ENCODE measurements around the gene RASA2. TPM values are rescaled to one million over a fixed set of nuclear protein-coding genes. Genes with fewer than 3 reads are reported as not detected.

The RASA2 gene
- polyA plus RNA-seq, 1 donor (not counting 4 experiments of a cell fraction or from before 2014, with no cell fraction given), result 10.3 TPM

DNA sequence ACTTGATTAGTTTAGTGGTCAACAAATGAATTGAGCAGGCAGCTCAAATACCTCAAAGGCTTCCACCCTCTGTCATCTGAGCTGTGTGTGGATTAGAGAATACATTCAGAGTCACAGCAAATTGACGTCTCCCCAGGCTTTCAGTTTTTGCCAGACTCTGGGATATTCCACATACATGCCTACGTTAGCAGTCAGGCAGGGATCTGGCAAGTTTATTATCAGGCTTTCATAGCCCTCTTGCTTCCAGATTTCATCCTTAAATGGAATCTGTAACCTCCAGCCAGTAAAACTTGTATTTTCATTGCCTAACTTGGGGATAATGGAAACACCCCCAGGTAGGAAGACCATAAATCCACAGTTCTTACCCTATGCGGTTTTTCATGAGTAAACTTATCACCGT, 115.9 kb downstream of the RASA2 start:
- Histone ChIP-seq H3K79me2 (ENCODE audit: control insufficient read depth, insufficient read depth, low read length) (no peaks in the 10 kb centered on the region), H3K9ac (ENCODE audit: control insufficient read depth, extremely low read depth, insufficient read depth, low read length) (no peak overlapping the region), H4K20me1 (ENCODE audit: control insufficient read depth, extremely low read depth, insufficient read depth, low read length) (no peaks in the 10 kb centered on the region), H3K4me2 (ENCODE audit: control insufficient read depth, extremely low read depth, insufficient read depth, low read depth, low read length) (no peak overlapping the region), H3K4me1 (ENCODE audit: control insufficient read depth, extremely low read depth, insufficient read depth, low read length) (peaks cover 4% of the 10 kb centered on the region), H2AFZ (ENCODE audit: control insufficient read depth, low read length) (no peak overlapping the region), H3K36me3 (ENCODE audit: control insufficient read depth in 2 of 2, extremely low read depth in 1 of 2, insufficient read depth in 2 of 2, low read length in 2 of 2) (peaks cover 0 to 3% of the 10 kb centered on the region in 2 experiments), H3K27ac (ENCODE audit: control insufficient read depth, insufficient read depth, low read length) (no peak overlapping the region), H3K4me3 (ENCODE audit: control insufficient read depth in 2 of 3, extremely low read depth in 1 of 3, insufficient read depth in 2 of 3, low read depth in 1 of 3, low read length in 3 of 3) (no peak overlapping the region), H3K9me1 (ENCODE audit: control insufficient read depth, extremely low read depth, insufficient read depth, low read length) (no peaks in the 10 kb centered on the region), H3K27me3 (ENCODE audit: control insufficient read depth, extremely low read depth, insufficient read depth, low read length) (no peaks in the 10 kb centered on the region), H3K9me3 (ENCODE audit: control insufficient read depth, low read depth, low read length) (no peaks in the 10 kb centered on the region)
- TF ChIP-seq EZH2 (IDR thresholded peaks at IDR 0.05; ENCODE audit: low read length) (no peak), CTCF (optimal IDR thresholded peaks at IDR 0.05 in 1 of 3, IDR thresholded peaks at IDR 0.05 in 1 of 3, conservative IDR thresholded peaks at IDR 0.05 in 1 of 3; ENCODE audit: extremely low read depth in 1 of 3, insufficient read depth in 2 of 3, low read length in 3 of 3) (no peak)
- DNase-seq (ENCODE audit: low read depth, low spot score) (no peak), FAIRE-seq (no peak)
- dilution Hi-C loops (cut with MboI; ENCODE audit: extremely low pct_ligation_motif_present, low sequenced_read_pairs), result no loop called here

DNA sequence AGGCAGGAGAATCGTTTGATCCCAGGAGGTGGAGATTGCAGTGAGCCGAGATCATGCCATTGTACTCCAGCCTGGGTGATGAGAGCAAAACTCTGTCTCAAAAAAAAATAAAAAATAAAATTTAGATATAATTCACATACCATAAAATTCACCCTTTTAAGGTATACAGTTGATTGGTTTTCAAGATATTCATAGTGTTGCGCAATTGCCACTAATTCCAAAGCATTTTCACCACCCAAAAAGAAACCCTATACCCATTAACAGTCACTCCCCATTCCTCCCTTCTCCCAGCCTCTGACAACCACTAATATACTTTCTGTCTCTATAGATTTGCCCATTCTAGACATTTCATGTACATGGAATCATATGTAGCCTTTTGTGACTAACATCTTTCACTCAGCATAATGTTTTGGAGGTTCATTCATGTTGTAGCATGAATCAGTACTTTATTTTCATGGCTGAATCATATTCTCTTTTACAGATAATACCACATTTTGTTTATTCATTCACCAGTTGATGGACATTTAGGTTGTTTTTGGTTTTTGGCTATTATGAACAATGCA, 116.7 kb downstream of the RASA2 start:
- Histone ChIP-seq H3K9me1 (ENCODE audit: control insufficient read depth, extremely low read depth, insufficient read depth, low read length) (no peaks in the 10 kb centered on the region), H3K36me3 (ENCODE audit: control insufficient read depth in 2 of 2, extremely low read depth in 1 of 2, insufficient read depth in 2 of 2, low read length in 2 of 2) (peaks cover 4 to 5% of the 10 kb centered on the region in 2 experiments), H3K4me3 (ENCODE audit: control insufficient read depth in 2 of 3, extremely low read depth in 1 of 3, insufficient read depth in 2 of 3, low read depth in 1 of 3, low read length in 3 of 3) (no peak overlapping the region), H3K79me2 (ENCODE audit: control insufficient read depth, insufficient read depth, low read length) (no peaks in the 10 kb centered on the region), H3K27me3 (ENCODE audit: control insufficient read depth, extremely low read depth, insufficient read depth, low read length) (no peaks in the 10 kb centered on the region), H3K4me2 (ENCODE audit: control insufficient read depth, extremely low read depth, insufficient read depth, low read depth, low read length) (no peak overlapping the region), H2AFZ (ENCODE audit: control insufficient read depth, low read length) (no peak overlapping the region), H3K27ac (ENCODE audit: control insufficient read depth, insufficient read depth, low read length) (no peak overlapping the region), H3K4me1 (ENCODE audit: control insufficient read depth, extremely low read depth, insufficient read depth, low read length) (peaks cover 4% of the 10 kb centered on the region), H4K20me1 (ENCODE audit: control insufficient read depth, extremely low read depth, insufficient read depth, low read length) (no peaks in the 10 kb centered on the region), H3K9ac (ENCODE audit: control insufficient read depth, extremely low read depth, insufficient read depth, low read length) (no peak overlapping the region), H3K9me3 (ENCODE audit: control insufficient read depth, low read depth, low read length) (no peaks in the 10 kb centered on the region)
- dilution Hi-C loops (cut with MboI; ENCODE audit: extremely low pct_ligation_motif_present, low sequenced_read_pairs), result no loop called here
- no peak for FAIRE-seq
- peak; percentile 15 for DNase-seq (ENCODE audit: low read depth, low spot score)
- TF ChIP-seq CTCF (optimal IDR thresholded peaks at IDR 0.05 in 1 of 3, IDR thresholded peaks at IDR 0.05 in 1 of 3, conservative IDR thresholded peaks at IDR 0.05 in 1 of 3; ENCODE audit: extremely low read depth in 1 of 3, insufficient read depth in 2 of 3, low read length in 3 of 3) (no peak), EZH2 (IDR thresholded peaks at IDR 0.05; ENCODE audit: low read length) (no peak)
